ENCODE data around the gene CACNA1C.
"Not testable (repeated sequence)": the region's sequence is repeated elsewhere in the genome, so short reads cannot be mapped to it uniquely, and the experiment has no call there.

Gene CACNA1C

GRCh38 chr12:2733493-2734355 is 680.9 kb downstream of the CACNA1C start:
- no peak for ATAC-seq

- ATAC-seq: no peak
Observed at GRCh38 chr12:2735432-2735831, 682.6 kb downstream of the CACNA1C start.

- no peak for ATAC-seq
Observed at GRCh38 chr12:2737656-2738241, 685.0 kb downstream of the CACNA1C start.

- ATAC-seq: no peak
Observed at GRCh38 chr12:2739069-2739468, 686.3 kb downstream of the CACNA1C start.

DNA sequence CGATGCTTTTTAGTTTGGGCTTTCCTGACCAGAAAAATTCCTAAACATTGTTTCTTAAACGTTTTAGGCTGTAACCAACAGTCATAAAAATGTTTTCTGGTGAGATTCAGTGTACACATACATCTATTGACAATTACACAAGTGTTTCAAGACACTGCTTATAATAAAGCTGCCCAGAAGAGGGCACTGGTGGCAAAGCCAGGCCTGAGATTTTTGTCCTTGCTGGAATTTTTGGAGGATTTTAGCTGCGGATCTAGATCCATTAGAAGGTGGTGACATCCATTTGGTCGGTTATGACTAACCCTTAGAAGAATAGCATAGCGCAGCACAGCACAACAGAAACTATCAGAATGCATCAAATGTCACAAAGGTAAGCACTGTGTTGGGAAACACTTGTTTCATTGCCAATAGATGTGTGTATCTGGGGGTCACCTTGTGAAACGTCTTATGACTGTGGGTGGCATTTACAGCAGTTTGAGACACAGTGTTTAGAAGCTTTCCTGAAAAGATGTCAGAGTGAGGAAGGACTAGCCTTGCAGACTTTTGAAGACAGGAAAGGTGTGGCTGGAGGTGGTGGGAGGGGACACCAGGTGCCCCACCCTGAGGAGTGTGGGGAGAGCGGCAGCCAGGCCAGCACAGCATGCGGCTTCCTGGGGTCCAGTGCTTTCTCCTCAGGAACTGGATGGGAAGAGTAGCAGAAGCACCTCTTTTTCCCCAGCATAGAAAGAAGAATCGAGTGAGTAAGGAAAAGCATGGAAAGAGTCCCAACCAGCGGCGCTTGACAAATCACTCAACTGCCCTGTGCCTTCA is 687.2 kb downstream of the CACNA1C start:
- ATAC-seq: no peak

DNA sequence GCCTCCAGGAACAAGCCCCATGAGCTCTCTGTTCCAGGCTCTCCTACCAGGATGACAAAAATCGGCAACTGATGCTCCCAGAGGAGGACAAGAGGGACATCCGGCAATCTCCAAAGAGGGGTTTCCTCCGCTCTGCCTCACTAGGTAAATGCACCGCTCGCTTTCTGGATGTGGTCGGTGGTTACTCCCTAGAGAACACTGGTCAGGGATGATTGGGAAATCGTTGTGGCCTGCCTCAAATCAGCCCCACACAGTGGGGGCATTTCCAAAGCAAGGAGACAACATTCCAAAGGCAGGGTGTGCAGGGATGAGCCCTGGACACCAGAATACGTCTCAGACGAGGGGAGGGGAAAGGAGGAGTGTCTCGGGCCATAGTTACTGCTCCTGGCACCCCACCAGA is 689.2 kb downstream of the CACNA1C start:
- ATAC-seq: not testable (repeated sequence)

GRCh38 chr12:2743478-2743877 is 690.7 kb downstream of the CACNA1C start:
- ATAC-seq: no peak

- no peak for ATAC-seq
Observed at GRCh38 chr12:2745655-2746054, 692.9 kb downstream of the CACNA1C start.
